CD14-positive monocyte (primary cell): ENCODE results near the gene MCM3AP. TPM values are rescaled to one million over a fixed set of nuclear protein-coding genes. Genes with fewer than 3 reads are reported as not detected.

ENCODE experiments used
- DNase-seq, 3 donors: peaks; one replicate each; pipeline ENCODE4 v3.0.0-alpha.2; 2011 to 2022
- H2AFZ ChIP-seq: 2 replicates; pipeline ENCODE4 v1.6.0; 2012; ENCODE audit warnings: mild to moderate bottlenecking, low read depth, low read length, inconsistent platforms; ENCODE audit not compliant: insufficient read depth, poor library complexity, severe bottlenecking
- H3K27ac ChIP-seq, 2 donors: 1 replicate in 1 of 2; 2 replicates in 1 of 2; pipeline ENCODE4 v1.5.1; 2012 to 2013; ENCODE audit warnings: low read length in 2 of 2, control low read depth in 1 of 2, inconsistent platforms in 1 of 2, low read depth in 1 of 2, mild to moderate bottlenecking in 1 of 2
- H3K27me3 ChIP-seq, 2 donors: one replicate each; pipeline versions ENCODE4 v1.6.0 to v1.6.1; 2011 to 2013; ENCODE audit warnings: low read length in 2 of 2; ENCODE audit not compliant: control insufficient read depth in 2 of 2, insufficient read depth in 2 of 2
- H3K36me3 ChIP-seq, 2 donors: replicated peaks in 1 of 2; 1 replicate in 1 of 2; 2 replicates in 1 of 2; pipeline versions ENCODE4 v1.5.1 to v1.6.1; 2012 to 2013; ENCODE audit warnings: low read length in 2 of 2, control low read depth in 1 of 2, inconsistent platforms in 1 of 2, mild to moderate bottlenecking in 1 of 2; ENCODE audit not compliant: insufficient read depth in 2 of 2, control insufficient read depth in 1 of 2
- H3K4me1 ChIP-seq, 2 donors: 1 replicate in 1 of 2; 2 replicates in 1 of 2; pipeline versions ENCODE4 v1.5.1 to v1.6.1; 2012 to 2013; ENCODE audit warnings: low read length in 2 of 2, control low read depth in 1 of 2, inconsistent platforms in 1 of 2, mild to moderate bottlenecking in 1 of 2, moderate library complexity in 1 of 2; ENCODE audit not compliant: insufficient read depth in 2 of 2, control insufficient read depth in 1 of 2
- H3K4me2 ChIP-seq: replicated peaks from 2 replicates; pipeline ENCODE3; 2012; ENCODE audit warnings: low read length, moderate library complexity, mild to moderate bottlenecking; ENCODE audit not compliant: poor library complexity, severe bottlenecking; ENCODE audit errors: extremely low read depth
- H3K4me3 ChIP-seq, 3 experiments: fragments of 200-600 bp in 1 of 3; sonication (generic) in 1 of 3; replicated peaks in 1 of 3; 1 replicate in 2 of 3; 2 replicates in 1 of 3; pipeline ENCODE4 v1.5.1; 2011 to 2013; ENCODE audit warnings: low read length in 3 of 3, mild to moderate bottlenecking in 3 of 3, control low read depth in 2 of 3, low read depth in 2 of 3, inconsistent platforms in 1 of 3, moderate library complexity in 1 of 3
- H3K79me2 ChIP-seq: 2 replicates; pipeline ENCODE4 v1.6.0; 2012; ENCODE audit warnings: mild to moderate bottlenecking, control low read depth, inconsistent platforms, low read length, moderate library complexity; ENCODE audit not compliant: insufficient read depth
- H3K9ac ChIP-seq: 2 replicates; pipeline ENCODE4 v1.6.0; 2017; ENCODE audit warnings: low read length, mild to moderate bottlenecking; ENCODE audit not compliant: insufficient read depth, poor library complexity, severe bottlenecking
- H3K9me3 ChIP-seq, 2 donors: replicated peaks in 1 of 2; 1 replicate in 1 of 2; 2 replicates in 1 of 2; pipeline versions ENCODE4 v1.5.1 to v1.6.1; 2012 to 2013; ENCODE audit warnings: low read length in 2 of 2, control low read depth in 1 of 2; ENCODE audit not compliant: control insufficient read depth in 1 of 2, insufficient read depth in 1 of 2
- H4K20me1 ChIP-seq: 2 replicates; pipeline ENCODE4 v1.6.0; 2012; ENCODE audit warnings: mild to moderate bottlenecking, low read length, control low read depth, moderate library complexity; ENCODE audit not compliant: insufficient read depth
- H3K27ac Mint-ChIP-seq, 7 donors: one replicate each; pipeline ENCODE4 v1.8.0; 2020; ENCODE audit warnings: mild to moderate bottlenecking in 7 of 7, mixed read lengths in 7 of 7, moderate library complexity in 6 of 7, inconsistent platforms in 2 of 7
- H3K27me3 Mint-ChIP-seq, 3 donors: one replicate each; pipeline ENCODE4 v1.8.0; 2021 to 2022; ENCODE audit warnings: low read depth in 3 of 3, mild to moderate bottlenecking in 3 of 3, mixed read lengths in 3 of 3, moderate library complexity in 3 of 3, inconsistent platforms in 1 of 3
- H3K36me3 Mint-ChIP-seq, 2 donors: one replicate each; pipeline ENCODE4 v1.8.0; 2020; ENCODE audit warnings: mixed read lengths in 2 of 2, inconsistent platforms in 1 of 2, mild to moderate bottlenecking in 1 of 2
- H3K4me1 Mint-ChIP-seq: one replicate; pipeline ENCODE4 v1.8.0; 2020; ENCODE audit warnings: mild to moderate bottlenecking, mixed read lengths
- H3K4me3 Mint-ChIP-seq, 2 donors: one replicate each; pipeline ENCODE4 v1.8.0; 2020; ENCODE audit warnings: mild to moderate bottlenecking in 2 of 2, mixed read lengths in 2 of 2, moderate library complexity in 1 of 2
- H3K9me3 Mint-ChIP-seq, 7 donors: one replicate each; pipeline ENCODE4 v1.8.0; 2020 to 2022; ENCODE audit warnings: mixed read lengths in 7 of 7, mild to moderate bottlenecking in 6 of 7, moderate library complexity in 6 of 7, inconsistent platforms in 2 of 7
- CTCF ChIP-seq: fragments of 200-600 bp; IDR thresholded peaks from one replicate; pipeline ENCODE4 v1.8.0; 2022; ENCODE audit warnings: antibody characterized with exemption, mild to moderate bottlenecking
- WGBS: methylation state at CpG from one replicate; pipeline ENCODE4 v1.1.5; 2013; ENCODE audit warnings: missing lambda C conversion rate; ENCODE audit not compliant: insufficient coverage; 5-methylcytosine and 5-hydroxymethylcytosine counted together
- intact Hi-C, 2 donors: fragments of 100-400 bp; cut with micrococcal nuclease; formaldehyde crosslinking; loops; one replicate each; pipeline versions ENCODE4 v1.15.0 to v1.15.1; 2023
- polyA plus RNA-seq, 3 donors: library from polyadenylated mRNA; depleted of rRNA in 1 of 3; unstranded in 2 of 3; stranded (reverse) in 1 of 3; fragments of 300-500 nt in 2 of 3; fragments of >200 nt in 1 of 3; fragmentation: Illumina TruSeq in 2 of 3; gene quantifications; 1 replicate in 2 of 3; 2 replicates in 1 of 3; pipeline ENCODE4 v1.2.3, GENCODE V29; 2012 to 2021

MCM3AP gene
- polyA plus RNA-seq, 3 donors, result 30.9 to 62.4 (median 32.7) TPM

GRCh38 chr21:46297338-46298271 is 12.2 kb upstream of the MCM3AP start:
- Histone ChIP-seq H3K4me1 (peaks cover 16 to 26% of the 10 kb centered on the region in 2 donors), H4K20me1 (no peaks in the 10 kb centered on the region), H2AFZ (peak overlapping the region; percentile 82), H3K9me3 (peaks cover 0 to 4% of the 10 kb centered on the region in 2 donors), H3K36me3 (peaks cover 14 to 35% of the 10 kb centered on the region in 2 donors), H3K79me2 (no peaks in the 10 kb centered on the region), H3K27me3 (peaks cover 0 to 19% of the 10 kb centered on the region in 2 donors), H3K4me2 (peak overlapping the region; percentile 81), H3K4me3 (peak overlapping the region; percentile 9 to 70 (median 45)), H3K27ac (no peak overlapping the region), H3K9ac (peak overlapping the region; percentile 51)
- Mint-ChIP-seq H3K9me3 (peaks cover 0 to 17% (median 7%) of the 10 kb centered on the region in 7 donors), H3K4me1 (peaks cover 20% of the 10 kb centered on the region), H3K36me3 (peaks cover 15 to 30% of the 10 kb centered on the region in 2 donors), H3K27ac (peak overlapping the region in 2 of 7 donors; percentile 30 to 55), H3K27me3 (peaks cover 5 to 46% (median 18%) of the 10 kb centered on the region in 3 donors), H3K4me3 (peak overlapping the region; percentile 74 to 86)
- WGBS, result 3% methylated on average over 65 of the region's 84 CpGs
- TF ChIP-seq CTCF, result no peak
- DNase-seq, result no peak
- intact Hi-C loops, result no loop called here

GRCh38 chr21:46295996-46296752 is 10.8 kb upstream of the MCM3AP start:
- Histone ChIP-seq H3K79me2 (no peaks in the 10 kb centered on the region), H3K4me3 (peak overlapping the region in 2 of 3 experiments; percentile 17 to 63), H3K36me3 (peaks cover 14 to 34% of the 10 kb centered on the region in 2 donors), H2AFZ (peak overlapping the region; percentile 72), H3K4me1 (peaks cover 16 to 26% of the 10 kb centered on the region in 2 donors), H3K9ac (peak overlapping the region; percentile 21), H3K27me3 (peaks cover 0 to 19% of the 10 kb centered on the region in 2 donors), H4K20me1 (no peaks in the 10 kb centered on the region), H3K4me2 (peak overlapping the region; percentile 67), H3K9me3 (peaks cover 7 to 11% of the 10 kb centered on the region in 2 donors), H3K27ac (no peak overlapping the region)
- intact Hi-C loops, result no loop called here
- Mint-ChIP-seq H3K27me3 (peaks cover 6 to 43% (median 18%) of the 10 kb centered on the region in 3 donors), H3K27ac (peak overlapping the region in 4 of 7 donors; percentile 41 to 89 (median 76)), H3K4me3 (peak overlapping the region; percentile 75 to 84), H3K9me3 (peaks cover 2 to 25% (median 16%) of the 10 kb centered on the region in 7 donors), H3K4me1 (peaks cover 20% of the 10 kb centered on the region), H3K36me3 (peaks cover 22 to 37% of the 10 kb centered on the region in 2 donors)
- no peak for TF ChIP-seq CTCF
- 72% methylated on average over 22 of the region's 29 CpGs for WGBS
- DNase-seq, result peak; percentile 48 to 70 (median 55)
